Ureter (tissue), 1 donor: Measurements from ENCODE around the gene PLXDC2. TPM values are rescaled to one million over a fixed set of nuclear protein-coding genes. Genes with fewer than 3 reads are reported as not detected.

Source experiments
- DNase-seq: peaks from one replicate; pipeline ENCODE4 v3.0.0-alpha.2; 2020; ENCODE audit warnings: low spot score
- total RNA-seq: library from RNA; stranded (reverse); gene quantifications from one replicate; pipeline ENCODE4 v1.2.4, GENCODE V29; 2023
- donor health status: DM: yes; HTN: yes; CAD: no.

Gene PLXDC2
- total RNA-seq, 1 donor from 2014 or later: 48.7 TPM

DNA sequence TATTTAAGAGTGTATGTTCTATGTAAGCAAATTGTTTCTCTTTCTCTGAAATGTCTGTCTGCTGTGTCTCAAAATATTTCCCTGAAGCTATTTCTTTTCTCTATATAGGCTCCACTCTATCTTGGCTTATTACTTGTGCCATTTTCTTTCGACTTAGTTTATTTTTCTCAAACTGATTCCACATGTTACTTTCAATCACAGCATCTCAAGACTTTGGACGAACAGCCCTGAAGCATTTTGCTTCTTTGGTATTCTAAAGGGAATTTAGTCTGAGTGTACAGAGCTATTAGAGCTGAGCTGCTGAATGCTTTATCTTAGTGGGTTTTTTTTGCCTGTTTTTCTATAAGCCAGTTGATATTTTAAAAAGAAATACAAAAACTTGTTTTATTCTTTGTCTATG is 95.7 kb downstream of the PLXDC2 start:
- DNase-seq: no peak

DNA sequence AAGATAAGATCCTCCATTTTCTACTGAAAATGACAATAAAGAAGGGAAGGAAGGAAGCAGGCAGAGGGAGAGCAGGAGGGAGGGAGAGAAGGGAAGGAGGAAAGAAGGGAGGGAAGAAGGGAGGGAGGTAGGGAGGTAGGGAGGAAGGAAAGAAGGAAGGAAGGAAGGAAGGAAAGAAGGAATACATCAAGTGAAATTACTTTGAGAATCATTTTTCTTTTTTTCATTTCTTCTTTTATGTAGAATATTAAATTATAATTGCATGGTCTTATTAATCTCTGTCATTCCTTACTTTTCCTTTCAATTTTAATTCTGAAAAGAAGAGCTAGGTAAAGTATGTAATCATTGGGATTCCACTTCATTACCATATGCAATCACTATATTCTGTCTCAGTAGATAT is 97.8 kb downstream of the PLXDC2 start:
- no peak for DNase-seq

GRCh38 chr10:19915125-19915524 is 98.9 kb downstream of the PLXDC2 start:
- no peak for DNase-seq

GRCh38 chr10:19915816-19916215 is 99.6 kb downstream of the PLXDC2 start:
- no peak for DNase-seq

DNA sequence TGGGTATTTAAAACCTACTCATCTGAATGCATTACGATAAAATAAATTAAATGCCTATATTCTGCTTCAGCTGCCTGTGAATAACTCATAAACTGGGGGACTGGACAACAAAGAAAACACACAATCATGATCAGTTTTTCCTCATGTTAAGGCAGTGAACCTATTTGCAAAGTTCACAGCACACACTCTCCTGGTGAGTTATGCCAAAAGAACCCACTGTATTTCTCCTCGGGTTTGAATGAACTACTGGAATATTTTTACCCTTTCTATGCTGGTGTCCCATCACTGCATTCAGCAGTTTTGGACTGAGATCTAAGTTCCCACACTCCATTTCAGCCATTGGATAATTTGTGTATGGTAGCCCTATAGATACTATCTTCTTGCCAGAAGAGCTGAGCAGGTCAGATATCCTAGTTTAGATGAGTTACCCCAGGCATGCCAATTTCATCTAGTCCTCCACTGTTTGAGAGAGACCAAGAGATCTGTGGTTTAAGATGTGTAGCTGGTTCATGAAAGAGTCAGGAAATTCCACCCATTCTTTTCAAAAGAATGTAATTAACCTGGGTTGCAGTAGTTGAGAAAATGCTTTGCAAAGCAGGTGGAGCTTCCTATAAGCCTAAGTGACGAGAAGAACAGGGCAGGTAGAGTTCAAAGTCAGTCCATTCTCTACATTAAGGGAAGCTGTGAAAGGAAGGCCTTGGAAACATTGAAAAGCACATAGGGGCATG is 101.7 kb downstream of the PLXDC2 start:
- DNase-seq: no peak

DNA sequence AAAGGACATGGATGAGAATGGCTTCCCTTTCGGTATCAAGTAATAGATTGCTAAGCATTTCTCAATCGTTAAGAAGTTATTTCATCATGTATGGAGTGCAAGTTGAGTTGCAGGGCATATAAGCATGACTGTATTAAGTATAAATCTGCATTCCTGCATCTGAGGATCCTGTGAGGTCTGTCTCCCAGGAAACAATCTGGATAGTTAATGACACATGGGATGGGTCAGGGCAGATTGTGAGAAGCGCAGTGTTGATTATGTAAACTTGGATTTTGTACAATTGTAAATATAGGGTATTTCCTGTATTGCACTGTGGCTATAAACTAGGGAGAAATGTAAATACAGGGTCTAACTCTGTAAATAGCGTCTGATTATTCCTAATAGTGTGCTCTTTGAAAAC is 102.6 kb downstream of the PLXDC2 start:
- DNase-seq: no peak

- no peak for DNase-seq
These were observed 103.4 kb downstream of the PLXDC2 start for GRCh38 chr10:19919671-19920070.

DNA sequence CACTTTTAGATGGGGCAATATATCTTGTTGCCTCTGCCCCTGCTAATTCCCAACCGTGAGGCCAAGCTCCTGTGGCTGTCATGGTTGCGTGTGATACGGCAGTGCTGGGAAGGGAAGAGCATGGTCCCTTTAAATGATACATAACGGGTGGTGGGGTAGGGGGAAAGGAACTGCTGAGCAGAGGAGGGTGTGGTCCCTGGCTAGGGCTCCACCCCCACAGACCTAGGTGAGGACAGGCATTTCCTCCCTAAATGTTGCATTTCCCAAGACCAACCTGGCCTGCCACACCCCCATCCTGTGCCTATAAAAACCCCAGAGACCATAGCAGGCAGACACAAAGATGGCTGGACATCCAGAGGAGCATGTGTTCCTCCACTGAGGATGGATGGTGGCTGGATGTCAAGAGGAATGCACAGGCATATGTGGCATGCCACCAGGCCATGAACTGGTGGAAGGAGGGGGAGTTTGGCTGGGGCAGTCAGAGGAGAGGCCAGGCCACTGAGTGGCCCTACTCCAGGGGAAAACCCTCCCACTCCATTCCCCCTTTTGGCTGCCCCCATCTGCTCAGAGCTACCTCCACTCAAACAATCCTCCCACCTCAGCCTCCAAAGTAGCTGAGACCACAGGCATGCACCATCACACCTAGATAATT is 104.0 kb downstream of the PLXDC2 start:
- no peak for DNase-seq

DNA sequence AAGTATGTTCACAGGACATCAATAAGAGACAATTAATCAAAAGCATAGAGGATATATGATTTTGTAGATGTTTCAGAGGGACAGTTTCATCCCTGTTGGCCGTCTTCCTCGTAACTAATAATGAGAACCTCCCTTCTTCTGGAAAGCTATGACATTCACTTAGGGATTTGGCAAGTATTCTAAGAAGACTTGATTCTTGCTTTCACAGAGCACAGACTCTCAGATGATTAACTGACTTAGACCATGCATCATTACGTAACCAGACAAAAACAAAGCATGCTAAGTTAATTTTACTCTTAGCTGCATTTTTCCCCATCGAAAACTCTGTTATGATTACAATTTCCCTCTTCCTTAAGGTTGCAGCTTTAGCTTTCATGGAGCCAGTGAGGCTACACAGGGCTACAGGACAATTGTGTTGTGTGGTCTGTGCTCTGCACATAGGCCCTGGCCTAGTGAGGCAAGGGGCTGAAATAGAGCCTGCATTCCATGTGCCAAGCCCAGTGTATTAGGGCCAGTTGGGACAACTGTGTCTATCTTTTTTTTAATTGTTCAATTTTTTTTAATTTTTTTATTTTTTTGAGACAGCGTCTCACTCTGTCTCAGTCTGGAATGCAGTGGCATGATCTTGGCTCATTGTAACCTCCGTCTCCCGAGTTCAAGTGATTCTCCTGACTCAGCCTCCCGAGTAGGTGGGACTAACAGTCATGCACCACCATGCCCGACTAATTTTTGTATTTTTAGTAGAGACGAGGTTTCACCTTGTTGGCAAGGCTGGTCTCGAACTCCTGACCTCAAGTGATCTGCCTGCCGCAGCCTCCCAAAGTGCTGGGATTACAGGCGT is 105.3 kb downstream of the PLXDC2 start:
- no peak for DNase-seq

DNA sequence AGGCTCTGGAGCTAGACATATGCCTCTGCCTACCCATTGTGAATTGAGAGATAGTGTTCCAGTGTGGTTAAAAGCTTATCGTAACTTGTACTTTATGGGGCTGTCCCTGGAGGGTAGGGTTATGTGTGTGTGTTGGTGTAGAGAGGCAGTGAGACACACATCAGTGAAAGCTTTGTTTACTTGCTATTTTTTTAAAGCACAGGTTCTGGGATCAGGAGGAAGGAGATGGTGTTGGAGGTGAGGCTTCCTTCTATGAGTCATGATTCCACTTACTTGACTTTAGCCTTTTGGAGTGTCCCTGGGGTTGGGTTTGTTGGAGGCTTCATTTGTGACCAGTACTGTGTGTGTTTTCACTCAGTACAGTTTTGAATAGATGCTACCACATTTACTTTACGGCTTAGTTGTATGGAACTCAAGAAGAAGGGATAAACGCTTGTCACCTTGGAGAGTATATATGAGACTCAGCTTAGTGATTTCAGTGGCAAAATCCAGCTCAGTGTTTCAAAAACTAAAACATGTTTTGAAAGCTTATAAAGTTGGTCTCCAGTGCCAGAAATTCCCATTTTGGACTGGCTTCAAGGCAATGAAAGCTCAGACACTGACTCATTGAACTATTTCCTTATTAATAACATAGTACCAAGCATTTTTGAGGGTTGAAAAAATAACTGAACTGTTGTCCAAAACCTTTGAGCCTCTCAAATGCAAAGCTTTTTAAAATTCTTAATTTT is 106.2 kb downstream of the PLXDC2 start:
- no peak for DNase-seq

- no peak for DNase-seq
These were observed 108.8 kb downstream of the PLXDC2 start for GRCh38 chr10:19925064-19925463.

GRCh38 chr10:19928936-19929335 is 112.7 kb downstream of the PLXDC2 start:
- no peak for DNase-seq

- DNase-seq: no peak
These were observed 113.4 kb downstream of the PLXDC2 start for GRCh38 chr10:19929506-19930140.

- peak; percentile 60 for DNase-seq
These were observed 115.0 kb downstream of the PLXDC2 start for GRCh38 chr10:19930936-19931893.

GRCh38 chr10:19931894-19932590 is 115.8 kb downstream of the PLXDC2 start:
- DNase-seq: no peak

DNA sequence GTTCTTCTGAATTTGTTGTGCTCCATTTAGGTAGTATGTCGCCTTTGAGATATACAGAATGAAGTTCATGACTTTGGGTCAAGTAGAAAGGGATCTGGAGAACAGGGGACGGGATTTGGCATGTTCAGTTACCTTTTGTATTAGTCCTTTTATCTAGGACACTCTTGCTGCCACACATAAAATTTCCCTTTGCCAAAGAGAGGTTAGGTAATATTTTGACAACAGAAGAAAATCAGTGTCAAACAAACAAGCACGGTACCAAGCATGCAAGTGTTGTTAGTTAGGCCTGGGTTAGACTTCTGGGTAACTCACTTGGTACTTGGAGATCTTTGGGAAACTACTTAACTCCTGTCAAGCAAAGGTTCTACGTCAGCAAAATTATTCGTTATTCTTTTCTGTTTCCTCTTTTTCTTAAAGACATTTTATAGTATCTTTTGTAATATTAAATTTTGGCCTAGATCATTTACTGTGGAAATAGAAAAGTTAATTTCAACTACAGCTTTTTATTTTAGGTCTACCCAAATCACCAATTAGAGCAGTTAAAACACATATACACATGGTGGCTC is 116.7 kb downstream of the PLXDC2 start:
- DNase-seq: no peak

GRCh38 chr10:19933772-19934171 is 117.5 kb downstream of the PLXDC2 start:
- no peak for DNase-seq

- DNase-seq: no peak
These were observed 118.9 kb downstream of the PLXDC2 start for GRCh38 chr10:19935176-19935575.

DNA sequence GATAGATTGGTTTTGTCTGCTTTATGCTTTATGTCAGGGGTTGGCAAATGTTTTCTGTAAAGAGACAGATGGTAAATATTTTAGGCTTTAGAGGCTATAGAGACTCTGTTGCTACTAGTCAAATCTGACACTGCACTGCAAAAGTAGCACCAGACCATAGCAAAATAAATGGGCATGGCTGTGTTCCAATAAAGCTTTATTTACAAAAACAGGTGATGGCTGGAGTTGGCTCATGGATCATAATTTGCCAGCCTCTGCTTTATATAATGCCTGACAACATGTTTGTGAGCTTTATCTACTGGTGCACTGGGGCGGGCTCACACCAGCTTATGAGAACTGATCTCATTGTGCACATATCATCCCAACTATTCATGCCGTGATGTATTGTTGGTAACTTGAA is 120.1 kb downstream of the PLXDC2 start:
- no peak for DNase-seq
